ENCODE results near the gene NAA50.

DNA sequence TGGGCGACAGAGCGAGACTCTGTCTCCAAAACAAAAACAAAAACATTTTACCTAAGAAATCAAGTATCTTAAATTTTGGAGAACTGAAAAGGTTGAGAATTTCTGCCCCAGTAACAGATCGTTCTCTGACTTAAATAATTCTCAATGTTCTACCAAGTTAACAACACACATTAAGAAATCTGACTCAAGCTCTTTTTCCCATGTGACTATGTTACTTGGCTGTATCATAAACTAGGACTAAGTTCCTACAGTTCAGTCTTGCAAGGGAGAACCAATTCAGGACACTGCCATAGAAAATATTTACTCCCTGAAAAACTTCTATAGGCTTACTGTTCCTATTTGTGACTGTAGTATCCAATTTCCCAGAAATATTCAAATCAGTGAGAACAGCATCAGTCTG, 28.7 kb downstream of the NAA50 start:
- TF ChIP-seq POLR2A (IDR thresholded peaks at IDR 0.05), result no peak
- TF ChIP-seq, protein P1, sequence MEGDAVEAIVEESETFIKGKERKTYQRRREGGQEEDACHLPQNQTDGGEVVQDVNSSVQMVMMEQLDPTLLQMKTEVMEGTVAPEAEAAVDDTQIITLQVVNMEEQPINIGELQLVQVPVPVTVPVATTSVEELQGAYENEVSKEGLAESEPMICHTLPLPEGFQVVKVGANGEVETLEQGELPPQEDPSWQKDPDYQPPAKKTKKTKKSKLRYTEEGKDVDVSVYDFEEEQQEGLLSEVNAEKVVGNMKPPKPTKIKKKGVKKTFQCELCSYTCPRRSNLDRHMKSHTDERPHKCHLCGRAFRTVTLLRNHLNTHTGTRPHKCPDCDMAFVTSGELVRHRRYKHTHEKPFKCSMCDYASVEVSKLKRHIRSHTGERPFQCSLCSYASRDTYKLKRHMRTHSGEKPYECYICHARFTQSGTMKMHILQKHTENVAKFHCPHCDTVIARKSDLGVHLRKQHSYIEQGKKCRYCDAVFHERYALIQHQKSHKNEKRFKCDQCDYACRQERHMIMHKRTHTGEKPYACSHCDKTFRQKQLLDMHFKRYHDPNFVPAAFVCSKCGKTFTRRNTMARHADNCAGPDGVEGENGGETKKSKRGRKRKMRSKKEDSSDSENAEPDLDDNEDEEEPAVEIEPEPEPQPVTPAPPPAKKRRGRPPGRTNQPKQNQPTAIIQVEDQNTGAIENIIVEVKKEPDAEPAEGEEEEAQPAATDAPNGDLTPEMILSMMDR (IDR thresholded peaks at IDR 0.05), result no peak

Measured in vagina (tissue), 2 donors.